HUES6 (cell line): ENCODE measurements around the gene TNPO3.

ENCODE experiments used
- H3K27ac ChIP-seq: 2 replicates; pipeline ENCODE4 v1.7.0; 2013; ENCODE audit warnings: low read depth, mild to moderate bottlenecking, low read length, inconsistent platforms
- H3K27me3 ChIP-seq: 2 replicates; pipeline ENCODE4 v1.6.1; 2013; ENCODE audit warnings: low read length; ENCODE audit not compliant: control insufficient read depth, insufficient read depth
- H3K36me3 ChIP-seq: 2 replicates; pipeline ENCODE4 v1.6.1; 2013; ENCODE audit warnings: low read length; ENCODE audit not compliant: control insufficient read depth, insufficient read depth
- H3K4me1 ChIP-seq: 2 replicates; pipeline ENCODE4 v1.6.1; 2013; ENCODE audit warnings: low read length; ENCODE audit not compliant: control insufficient read depth, insufficient read depth
- H3K4me3 ChIP-seq: 2 replicates; pipeline ENCODE4 v1.5.1; 2013; ENCODE audit warnings: low read depth, low read length
- H3K9ac ChIP-seq: one replicate; pipeline ENCODE4 v1.6.1; 2013; ENCODE audit warnings: mild to moderate bottlenecking, low read length
- H3K9me3 ChIP-seq: 2 replicates; pipeline ENCODE4 v1.6.1; 2013; ENCODE audit warnings: low read depth, low read length; ENCODE audit not compliant: control insufficient read depth, insufficient read depth

TNPO3 gene

GRCh38 chr7:128928159-128928813, 126.6 kb downstream of the TNPO3 start:
- 0 out of 2 replicates have a peak, but pooled peaks cover 2% of the 10 kb centered on the region for H3K4me1 ChIP-seq

GRCh38 chr7:128924707-128925588, 130.0 kb downstream of the TNPO3 start:
- Histone ChIP-seq H3K27ac (no peak overlapping the region), H3K9me3 (peaks cover 6% of the 10 kb centered on the region; the same call in 1 of the 2 replicates), H3K27me3 (no peaks in the 10 kb centered on the region), H3K4me1 (peaks cover 9% of the 10 kb centered on the region), H3K4me3 (no peak overlapping the region), H3K36me3 (no peaks in the 10 kb centered on the region), H3K9ac (no peak overlapping the region)

More at GRCh38 chr7:128928159-128928813, 126.6 kb downstream of the TNPO3 start:
- Histone ChIP-seq H3K36me3 (no peaks in the 10 kb centered on the region), H3K27me3 (peaks cover 3% of the 10 kb centered on the region; the same call in 1 of the 2 replicates), H3K4me3 (no peak overlapping the region), H3K9me3 (peaks cover 6% of the 10 kb centered on the region; the same call in 1 of the 2 replicates), H3K9ac (no peak overlapping the region), H3K27ac (no peak overlapping the region)

- Histone ChIP-seq H3K9ac (no peak overlapping the region), H3K4me1 (peaks cover 9% of the 10 kb centered on the region), H3K27me3 (no peaks in the 10 kb centered on the region), H3K4me3 (no peak overlapping the region), H3K36me3 (no peaks in the 10 kb centered on the region), H3K27ac (no peak overlapping the region), H3K9me3 (peaks cover 4% of the 10 kb centered on the region; the same call in 1 of the 2 replicates)
These were observed 131.5 kb downstream of the TNPO3 start for GRCh38 chr7:128923411-128923800.

GRCh38 chr7:128922496-128923410, 132.2 kb downstream of the TNPO3 start:
- Histone ChIP-seq H3K4me3 (no peak overlapping the region), H3K36me3 (no peaks in the 10 kb centered on the region), H3K27me3 (no peaks in the 10 kb centered on the region), H3K9me3 (no peaks in the 10 kb centered on the region), H3K27ac (no peak overlapping the region), H3K4me1 (peaks cover 9% of the 10 kb centered on the region), H3K9ac (no peak overlapping the region)

- peaks cover 3% of the 10 kb centered on the region; the same call in 1 of the 2 replicates for H3K27me3 ChIP-seq
- H3K36me3 ChIP-seq = no peaks in the 10 kb centered on the region
- no peak overlapping the region for H3K9ac ChIP-seq
- peaks cover 9% of the 10 kb centered on the region for H3K4me1 ChIP-seq
- no peak overlapping the region for H3K4me3 ChIP-seq
- H3K9me3 ChIP-seq = no peaks in the 10 kb centered on the region
- H3K27ac ChIP-seq = no peak overlapping the region
These were observed 133.0 kb downstream of the TNPO3 start for GRCh38 chr7:128921866-128922440.

GRCh38 chr7:128920913-128921582, 133.9 kb downstream of the TNPO3 start:
- H3K27me3 ChIP-seq = peaks cover 8% of the 10 kb centered on the region; the same call in 1 of the 2 replicates
- H3K9me3 ChIP-seq = no peaks in the 10 kb centered on the region

GRCh38 chr7:128919881-128920799, 134.8 kb downstream of the TNPO3 start:
- Histone ChIP-seq H3K36me3 (no peaks in the 10 kb centered on the region), H3K4me1 (peaks cover 9% of the 10 kb centered on the region), H3K9ac (no peak overlapping the region), H3K9me3 (no peaks in the 10 kb centered on the region), H3K27ac (no peak overlapping the region), H3K27me3 (peaks cover 16% of the 10 kb centered on the region; the same call in 1 of the 2 replicates), H3K4me3 (no peak overlapping the region)

More at GRCh38 chr7:128920913-128921582, 133.9 kb downstream of the TNPO3 start:
- H3K4me3 ChIP-seq = no peak overlapping the region
- peaks cover 9% of the 10 kb centered on the region for H3K4me1 ChIP-seq
- no peaks in the 10 kb centered on the region for H3K36me3 ChIP-seq
- H3K27ac ChIP-seq = no peak overlapping the region
- no peak overlapping the region for H3K9ac ChIP-seq

GRCh38 chr7:128919241-128919640, 135.7 kb downstream of the TNPO3 start:
- Histone ChIP-seq H3K9ac (no peak overlapping the region), H3K36me3 (no peaks in the 10 kb centered on the region), H3K27me3 (peaks cover 20% of the 10 kb centered on the region; the same call in 1 of the 2 replicates), H3K4me3 (no peak overlapping the region), H3K27ac (no peak overlapping the region), H3K9me3 (no peaks in the 10 kb centered on the region), H3K4me1 (peaks cover 15% of the 10 kb centered on the region)

GRCh38 chr7:128918016-128918665, 136.8 kb downstream of the TNPO3 start:
- H3K4me1 ChIP-seq = peaks cover 19% of the 10 kb centered on the region
- H3K27ac ChIP-seq = no peak overlapping the region
- H3K4me3 ChIP-seq = no peak overlapping the region
- H3K36me3 ChIP-seq = no peaks in the 10 kb centered on the region
- H3K27me3 ChIP-seq = peaks cover 26% of the 10 kb centered on the region; the same call in 1 of the 2 replicates
- no peak overlapping the region for H3K9ac ChIP-seq
- H3K9me3 ChIP-seq = no peaks in the 10 kb centered on the region
